Stimulated activated CD4-positive, alpha-beta T cell treated with anti-CD3 and anti-CD28 coated beads, Interleukin-12 subunit alpha, Interleukin-12 subunit beta, amount 100 ng/mL, for 4 hours (primary cell): ENCODE measurements around the gene VSIG10L.

ENCODE experiments used
- DNase-seq: peaks from one replicate; pipeline ENCODE4 v3.0.0-alpha.2; 2020

VSIG10L gene

GRCh38 chr19:51341976-51342580 is at the start of gene VSIG10L:
Gene VSIG10L, minus strand, starts transcription at chr19:51342139. Its CDS starts 15 bp downstream, at chr19:51342124.
- DNase-seq: no peak

DNA sequence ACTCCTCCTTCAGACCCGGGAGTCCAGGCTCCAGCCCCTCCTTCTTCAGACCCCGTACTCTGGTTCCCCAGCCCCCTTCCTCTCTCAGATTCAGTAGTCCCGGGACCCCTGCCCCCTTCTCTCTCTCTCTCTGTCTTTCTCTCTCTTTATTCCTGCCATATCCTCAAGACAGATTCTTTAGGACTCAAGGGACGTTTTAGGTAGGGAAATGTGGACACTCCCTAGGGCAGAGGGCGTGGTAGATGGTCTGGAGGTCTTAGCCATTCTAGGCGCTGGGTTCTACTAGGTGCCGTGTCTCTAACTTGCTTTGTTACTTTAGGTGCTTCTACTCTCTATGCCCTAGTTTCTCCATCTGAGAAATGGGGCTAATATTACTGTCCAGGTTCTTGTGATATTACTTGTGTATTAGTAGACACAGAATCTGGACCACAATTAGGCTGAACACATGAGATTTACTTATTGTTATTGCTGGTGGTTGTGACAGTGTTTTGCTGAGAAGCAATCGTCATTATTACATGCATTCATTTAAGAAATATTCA is 49.2 kb upstream of the VSIG10L start:
- DNase-seq: no peak

DNA sequence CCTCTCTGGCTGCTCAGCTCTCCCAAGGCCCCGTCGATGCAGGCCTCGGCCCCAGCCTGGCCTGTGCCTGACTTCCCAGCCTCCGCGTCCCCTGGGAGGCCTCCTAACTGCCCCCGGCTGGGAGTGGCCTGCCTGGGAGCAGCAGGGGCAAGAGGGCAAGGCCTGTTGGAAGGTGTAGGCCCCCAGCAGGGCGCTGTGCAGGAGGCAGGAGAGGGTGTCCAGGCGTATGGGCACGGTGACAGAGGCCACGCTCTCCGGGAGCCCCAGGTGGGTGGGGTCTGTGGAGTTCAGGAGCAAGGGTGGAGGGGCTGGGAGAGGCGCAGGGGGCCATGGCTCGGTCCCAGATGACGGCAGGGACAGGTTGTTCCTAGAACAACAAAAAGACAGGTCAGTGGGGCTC is 47.2 kb upstream of the VSIG10L start:
- DNase-seq: no peak

GRCh38 chr19:51387924-51388389 is 46.0 kb upstream of the VSIG10L start, which contains the start of gene LIM2:
Gene LIM2, minus strand, starts transcription at chr19:51387974. Its CDS starts 531 bp downstream, at chr19:51387443.
- no peak for DNase-seq

GRCh38 chr19:51386882-51387520 is 45.1 kb upstream of the VSIG10L start:
- DNase-seq: no peak

DNA sequence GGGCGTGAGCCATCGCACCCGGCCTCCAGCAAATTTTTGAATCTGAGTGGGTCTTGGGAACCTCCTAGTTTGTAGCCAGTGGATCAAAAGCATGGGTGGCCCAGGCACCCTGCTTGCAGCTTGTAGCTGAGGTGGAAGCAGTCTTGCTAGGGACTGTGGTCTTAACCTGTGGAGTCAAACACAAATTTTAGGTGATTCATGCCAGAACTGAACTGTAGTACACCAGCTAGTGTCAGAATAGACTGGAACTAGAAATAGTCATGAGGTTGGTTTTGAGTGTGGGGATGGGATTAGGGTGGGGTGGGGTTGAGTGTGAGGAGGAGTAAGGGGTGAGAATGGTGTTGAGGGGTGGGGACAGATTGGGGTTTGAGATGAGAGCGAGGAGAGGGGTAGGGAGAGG is 40.1 kb upstream of the VSIG10L start:
- no peak for DNase-seq

DNA sequence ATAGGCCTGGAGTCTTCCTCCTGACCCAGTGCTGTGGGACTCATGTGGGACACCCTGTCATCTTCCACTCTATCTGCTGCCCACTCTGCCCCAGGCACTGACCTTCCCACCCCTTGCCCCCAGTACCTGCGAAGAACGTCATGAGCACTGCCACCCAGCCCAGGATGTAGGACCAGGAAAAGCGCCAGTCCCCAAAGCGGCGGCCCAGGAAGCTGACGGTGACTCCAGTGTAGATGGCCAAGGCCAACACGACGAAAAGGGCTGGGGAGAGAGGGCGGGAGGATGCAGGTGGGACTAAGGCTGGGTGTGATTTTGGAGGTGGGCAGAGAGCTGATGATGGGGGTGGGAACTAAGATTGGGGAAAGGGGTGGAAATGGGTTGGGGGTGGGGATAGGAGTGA is 38.4 kb upstream of the VSIG10L start:
- DNase-seq: no peak

GRCh38 chr19:51377422-51377821 is 35.5 kb upstream of the VSIG10L start:
- no peak for DNase-seq

DNA sequence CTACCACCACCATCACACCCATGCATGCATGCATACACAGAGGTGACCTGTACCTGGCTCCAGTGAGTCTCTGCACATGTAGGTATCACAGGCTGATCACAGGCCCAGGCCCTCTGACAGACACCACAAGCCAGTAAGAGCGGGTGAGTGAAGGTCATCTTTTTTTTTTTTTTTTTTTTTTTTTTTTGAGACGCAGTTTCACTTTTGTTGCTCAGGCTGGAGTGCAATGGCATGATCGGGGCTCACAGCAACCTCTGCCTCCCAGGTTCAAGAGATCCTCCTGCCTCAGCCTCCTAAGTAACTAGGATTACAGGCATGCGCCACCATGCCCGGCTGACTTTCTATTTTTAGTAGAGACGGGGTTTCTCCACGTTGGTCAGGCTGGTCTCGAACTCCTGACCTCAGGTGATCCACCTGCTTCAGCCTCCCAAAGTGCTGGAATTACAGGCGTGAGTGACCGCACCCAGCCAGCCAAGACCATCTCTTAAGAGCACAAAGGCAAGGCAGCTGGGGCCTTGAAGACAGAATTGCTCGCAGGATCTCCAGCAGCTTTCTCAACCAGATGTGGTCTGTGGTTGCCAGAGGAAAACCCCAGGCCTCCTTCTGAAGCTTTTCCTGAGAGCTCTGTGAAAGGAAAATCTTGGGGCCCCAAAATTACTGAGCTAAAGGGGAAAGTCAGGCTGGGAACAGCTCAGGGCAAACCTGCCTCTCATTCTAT is 33.7 kb upstream of the VSIG10L start:
- DNase-seq: no peak

- DNase-seq: peak; percentile 56
Observed at GRCh38 chr19:51372649-51373504, 30.9 kb upstream of the VSIG10L start, which contains the start of gene NKG7. Gene NKG7, minus strand, starts transcription at chr19:51372654. Its CDS starts 119 bp downstream, at chr19:51372535.

DNA sequence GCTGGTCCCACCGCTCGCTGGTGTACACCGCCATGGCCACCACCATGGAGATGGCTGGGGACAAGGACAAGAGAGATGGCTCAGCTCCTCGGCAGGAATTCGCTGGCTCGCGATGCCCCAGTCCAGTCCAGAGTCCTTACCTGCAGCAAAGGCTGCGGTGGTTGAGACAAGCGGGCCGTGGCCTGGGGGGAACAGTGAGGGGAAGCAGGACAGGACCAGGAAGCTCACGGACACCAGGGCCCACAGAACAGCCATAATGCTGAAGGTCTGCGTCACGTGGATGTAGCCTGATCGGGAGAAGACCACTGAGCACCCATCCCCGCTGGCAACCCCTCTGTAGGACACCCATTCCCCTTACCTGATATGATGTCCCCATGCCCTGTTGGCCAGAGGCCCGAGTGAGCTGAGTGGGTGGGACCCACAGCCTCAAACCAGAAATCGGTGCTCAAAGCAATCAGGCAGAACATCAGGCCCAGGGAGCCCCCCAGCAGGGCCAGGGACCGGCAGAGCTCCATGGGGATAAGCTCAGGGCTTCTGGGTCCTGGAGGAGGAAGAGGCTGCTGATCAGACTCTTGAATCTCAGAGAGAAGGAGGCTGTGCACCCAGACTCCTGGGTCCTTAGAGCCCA is 30.2 kb upstream of the VSIG10L start:
- DNase-seq: no peak

GRCh38 chr19:51371186-51371690 is 29.3 kb upstream of the VSIG10L start:
- no peak for DNase-seq

GRCh38 chr19:51370230-51370629 is 28.3 kb upstream of the VSIG10L start:
- no peak for DNase-seq

DNA sequence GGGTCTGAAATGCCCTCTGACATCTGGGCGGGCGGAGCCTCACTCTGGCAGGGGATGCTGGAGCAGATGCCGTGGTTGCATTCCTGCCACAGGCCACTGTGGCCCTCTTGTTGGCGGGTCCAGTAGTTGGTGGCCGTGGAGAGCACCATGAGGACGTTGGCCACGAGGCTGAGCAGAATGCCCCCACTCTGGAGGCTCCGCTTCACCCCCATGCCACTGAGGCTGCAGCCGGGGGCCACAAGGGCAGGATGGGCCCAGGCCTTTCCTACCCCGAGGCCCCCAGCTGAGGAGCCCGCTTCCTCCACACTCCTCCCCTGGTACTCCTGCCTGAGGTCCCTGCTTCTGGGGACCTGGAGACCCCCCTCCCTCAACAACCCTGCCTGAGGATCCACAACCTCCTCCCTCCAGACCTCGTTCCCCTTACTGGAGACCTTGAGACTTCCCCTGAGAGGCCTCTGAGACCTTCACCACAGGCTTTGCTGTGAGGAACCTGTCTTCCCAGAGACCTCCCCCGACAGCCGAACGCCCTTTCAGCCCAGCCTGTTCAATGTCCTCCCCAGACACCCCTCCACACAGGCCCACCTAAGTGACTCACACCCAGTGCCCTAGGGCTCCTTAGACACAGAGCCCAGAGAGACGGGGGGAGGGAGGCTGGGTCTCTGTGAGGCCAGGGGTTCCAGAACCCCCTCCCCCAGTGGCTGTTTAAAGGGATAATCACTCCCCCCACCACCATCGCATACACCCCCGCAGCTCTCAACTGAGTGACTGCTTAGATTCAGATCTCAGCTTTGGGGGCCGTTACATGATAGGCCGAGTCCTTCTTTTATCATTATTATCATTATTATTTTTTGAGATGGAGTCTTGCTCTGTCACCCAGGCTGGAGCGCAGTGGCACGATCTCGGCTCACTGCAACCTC is 26.7 kb upstream of the VSIG10L start, which contains the start of gene CLDND2:
Gene CLDND2, minus strand, starts transcription at position 638 of the 917 bp plus-strand sequence. Its CDS starts 426 bp downstream, at position 212.
- DNase-seq: no peak

- peak; percentile 98 for DNase-seq
Observed at GRCh38 chr19:51367565-51368365, 25.8 kb upstream of the VSIG10L start.

DNA sequence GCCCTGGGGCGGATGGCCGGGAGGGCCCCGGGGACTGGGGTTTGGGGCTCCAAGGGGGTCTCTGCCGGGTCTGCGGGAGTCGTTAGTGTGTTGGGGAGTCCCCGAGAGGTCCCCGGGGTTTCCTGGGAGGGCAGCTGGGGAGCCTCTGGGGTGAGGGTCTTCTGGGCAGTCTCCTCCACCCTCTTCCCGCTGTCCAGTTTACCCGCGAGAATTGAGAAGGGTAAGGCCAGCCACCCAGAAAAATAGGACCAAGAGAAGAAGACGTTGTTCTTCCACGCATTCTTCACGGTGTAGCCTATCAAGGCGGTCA is 25.3 kb upstream of the VSIG10L start:
- peak; percentile 33 for DNase-seq

DNA sequence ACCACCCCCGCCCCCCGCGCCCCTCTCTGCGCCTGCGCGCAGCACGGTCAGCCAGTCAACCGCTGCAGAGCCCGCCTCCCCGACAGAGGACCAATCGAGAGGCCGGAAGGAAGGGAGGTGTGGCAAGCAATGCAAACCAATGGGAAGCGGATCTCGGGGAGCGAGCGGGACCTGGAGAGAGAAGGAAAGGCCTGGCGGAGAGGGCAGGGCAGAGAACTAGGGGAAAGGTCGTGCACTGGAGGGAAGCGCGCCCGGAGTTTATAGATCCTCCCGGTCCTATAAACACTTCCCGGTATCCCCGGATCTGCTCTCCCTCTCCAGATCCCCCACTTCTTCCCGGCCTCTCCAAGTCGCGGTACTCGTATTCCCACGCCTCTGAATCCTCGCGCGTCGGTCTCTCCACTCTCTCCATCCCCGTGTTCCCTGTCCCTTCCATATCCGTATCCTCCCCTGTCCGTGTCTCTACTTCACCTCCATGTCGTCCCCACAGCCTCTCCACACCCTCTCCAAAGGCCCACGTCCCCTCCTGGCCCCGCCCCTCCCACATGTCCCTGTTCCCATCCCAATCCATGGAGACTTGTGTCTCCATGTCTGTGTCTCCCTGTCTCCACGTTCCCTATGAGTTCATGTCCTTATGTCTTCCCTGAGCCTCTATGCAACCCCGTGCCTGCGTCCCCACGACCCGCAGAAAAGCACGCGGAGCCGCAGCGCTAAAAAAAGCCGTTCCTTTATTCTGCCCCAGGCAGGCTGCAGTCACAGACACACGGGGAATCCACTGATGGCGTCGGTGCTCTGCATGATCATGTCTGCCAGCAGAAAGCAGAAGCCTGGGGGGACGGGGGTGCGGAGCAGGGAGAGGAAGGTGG is 24.7 kb upstream of the VSIG10L start:
- DNase-seq: peak; percentile 92

DNA sequence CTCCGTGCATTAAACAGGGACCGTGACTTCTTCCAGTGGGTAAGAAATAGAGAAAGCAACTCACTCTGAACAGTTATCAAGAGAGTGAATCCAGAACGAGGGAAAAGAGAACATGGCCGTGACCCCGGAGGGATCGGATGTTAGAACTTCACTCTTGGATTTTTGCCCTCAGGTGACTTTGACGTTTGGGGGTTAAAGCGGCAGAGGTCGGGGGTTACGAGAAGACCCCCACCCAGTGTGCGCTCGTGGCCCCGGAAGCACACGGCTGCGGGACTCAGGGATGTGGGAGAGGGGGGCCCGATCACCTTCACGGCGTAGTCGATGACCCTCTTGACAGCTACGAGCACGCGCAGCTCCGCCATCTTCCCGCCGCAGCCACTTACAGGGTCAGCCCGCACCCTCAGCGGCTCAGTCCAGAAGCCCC is 24.0 kb upstream of the VSIG10L start, which contains the start of gene ETFB:
Gene ETFB, minus strand, starts transcription at position 424 of the 424 bp plus-strand sequence. Its CDS starts 62 bp downstream, at position 362.
- DNase-seq: no peak
